Kidney capillary endothelial cell (primary cell): ENCODE results near the gene ERO1A.
A peak's percentile ranks its signal among the peaks of the same experiment; 100 is the strongest.
"Not testable (repeated sequence)": the region's sequence is repeated elsewhere in the genome, so short reads cannot be mapped to it uniquely, and the experiment has no call there.

ENCODE experiments used
- DNase-seq: peaks from one replicate; pipeline ENCODE4 v3.0.0-alpha.2; 2018; ENCODE audit warnings: low spot score

Gene ERO1A, protein sequence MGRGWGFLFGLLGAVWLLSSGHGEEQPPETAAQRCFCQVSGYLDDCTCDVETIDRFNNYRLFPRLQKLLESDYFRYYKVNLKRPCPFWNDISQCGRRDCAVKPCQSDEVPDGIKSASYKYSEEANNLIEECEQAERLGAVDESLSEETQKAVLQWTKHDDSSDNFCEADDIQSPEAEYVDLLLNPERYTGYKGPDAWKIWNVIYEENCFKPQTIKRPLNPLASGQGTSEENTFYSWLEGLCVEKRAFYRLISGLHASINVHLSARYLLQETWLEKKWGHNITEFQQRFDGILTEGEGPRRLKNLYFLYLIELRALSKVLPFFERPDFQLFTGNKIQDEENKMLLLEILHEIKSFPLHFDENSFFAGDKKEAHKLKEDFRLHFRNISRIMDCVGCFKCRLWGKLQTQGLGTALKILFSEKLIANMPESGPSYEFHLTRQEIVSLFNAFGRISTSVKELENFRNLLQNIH

GRCh38 chr14:52695481-52696091 lies at the start of gene ERO1A:
Gene ERO1A (minus strand): TSS chr14:52695558. CDS start chr14:52695481, 77 bp downstream.
- peak; percentile 70 for DNase-seq

- peak; percentile 32 for DNase-seq
These were observed 46.5 kb upstream of the ERO1A start for GRCh38 chr14:52741865-52742264.

- peak; percentile 34 for DNase-seq
These were observed 45.4 kb upstream of the ERO1A start for GRCh38 chr14:52740751-52741150.

DNA sequence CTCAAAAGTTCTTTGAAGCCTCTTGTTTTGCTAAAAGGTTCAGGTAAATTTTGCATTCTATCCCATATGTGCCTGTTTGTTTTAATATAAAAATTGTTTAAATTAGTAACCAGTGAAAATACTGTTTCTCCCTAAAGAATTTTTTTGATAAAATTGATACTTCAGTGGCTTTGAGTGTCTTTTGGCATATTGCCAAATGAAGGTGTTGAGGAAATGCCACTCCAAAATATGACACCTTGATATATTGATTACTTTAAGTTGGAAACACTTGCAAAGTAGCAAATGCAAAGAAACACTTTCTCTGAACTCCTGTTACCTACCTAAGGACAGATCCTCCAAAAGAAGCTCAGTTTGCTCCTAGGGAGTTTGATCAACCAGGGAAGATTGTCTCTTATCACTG lies 43.1 kb upstream of the ERO1A start:
- no peak for DNase-seq

DNA sequence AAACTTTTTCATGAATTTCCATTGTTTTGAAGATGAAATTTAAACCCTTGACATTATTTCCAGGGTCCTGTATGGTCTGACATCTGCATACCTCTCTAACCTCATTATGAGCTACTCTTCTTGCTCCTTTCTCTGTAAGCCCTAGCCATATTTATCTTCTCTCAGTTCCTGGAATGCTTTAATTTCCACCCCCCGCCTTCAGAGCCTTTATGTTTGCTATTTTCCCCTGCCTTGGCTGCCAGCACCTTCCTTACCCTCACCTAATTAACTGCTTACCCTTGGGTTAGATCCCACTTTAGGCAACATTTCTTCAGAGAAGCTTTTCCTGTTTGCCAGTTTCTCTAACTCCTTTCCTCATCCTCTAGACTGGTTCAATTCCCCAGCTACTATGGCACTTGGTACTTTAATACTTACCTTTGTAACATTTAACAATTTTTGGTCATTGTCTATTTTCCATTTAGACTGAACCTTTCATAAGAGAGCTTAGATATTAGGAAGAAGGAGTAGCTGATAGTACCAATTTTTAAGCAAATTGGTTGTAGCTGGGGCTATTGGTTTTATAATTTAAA lies 40.6 kb upstream of the ERO1A start:
- no peak for DNase-seq

- DNase-seq: no peak
These were observed 38.5 kb upstream of the ERO1A start for GRCh38 chr14:52733824-52734223.

DNA sequence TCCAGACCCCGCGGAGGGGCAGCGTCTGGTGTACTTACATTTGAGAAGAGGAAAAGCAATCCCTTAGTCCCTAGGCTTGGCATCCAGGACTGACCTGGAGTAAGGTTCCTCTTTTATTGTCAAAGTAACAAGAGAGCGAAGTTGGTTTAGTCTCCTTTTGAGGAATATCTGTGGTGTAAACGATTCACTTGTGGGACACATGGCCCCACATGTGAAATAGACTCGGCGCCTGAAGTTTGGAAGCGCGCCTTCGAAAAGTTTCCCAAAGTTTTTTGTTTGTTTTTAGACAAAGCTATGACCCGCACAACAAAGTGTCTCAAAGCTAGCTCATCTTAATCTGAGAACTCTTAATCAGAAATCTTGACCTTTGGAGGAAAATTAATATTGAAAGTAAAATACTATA lies 35.4 kb upstream of the ERO1A start:
- DNase-seq: peak; percentile 30

DNA sequence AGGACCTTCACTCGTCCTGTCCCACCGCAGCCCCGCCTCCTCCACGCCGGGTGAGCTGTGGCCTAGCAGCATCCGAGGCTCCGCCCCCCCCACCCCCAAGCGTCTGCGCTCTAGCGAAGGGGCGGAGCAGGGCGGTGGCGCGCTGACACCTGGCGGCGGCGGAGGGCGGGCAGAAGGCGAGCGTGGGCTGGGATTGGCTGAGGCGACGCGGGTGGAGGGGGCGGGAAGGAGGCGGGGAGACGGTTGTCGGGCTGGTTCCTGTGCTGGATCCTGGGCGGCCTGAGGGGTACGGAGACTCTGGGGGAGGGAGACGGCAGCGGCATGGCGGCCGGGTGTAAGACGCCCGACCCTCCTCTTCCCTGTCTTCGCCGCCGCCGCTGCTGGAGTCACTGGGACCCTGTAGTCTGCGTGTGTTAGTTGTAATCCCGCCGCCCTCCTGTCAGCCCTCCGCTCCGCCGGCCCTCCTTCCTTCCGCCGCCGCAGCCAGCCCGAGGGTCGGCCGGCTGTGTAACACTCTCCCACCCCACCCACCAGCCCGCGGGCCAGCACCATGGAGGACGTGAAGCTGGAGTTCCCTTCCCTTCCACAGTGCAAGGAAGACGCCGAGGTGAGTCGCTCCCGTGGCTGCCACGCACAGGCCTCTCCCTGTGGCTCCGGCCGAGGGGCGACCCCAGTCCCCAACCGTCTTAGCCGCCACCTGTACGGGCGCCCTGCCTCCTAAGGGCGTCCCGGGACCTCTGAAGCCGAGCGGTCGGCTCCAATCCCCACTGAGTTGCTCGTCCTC lies 34.8 kb upstream of the ERO1A start, which contains the start of gene STYX:
STYX (plus strand) TSS at position 242 of the 784 bp plus-strand sequence; CDS start at position 551, 309 bp downstream.
- peak; percentile 95 for DNase-seq

DNA sequence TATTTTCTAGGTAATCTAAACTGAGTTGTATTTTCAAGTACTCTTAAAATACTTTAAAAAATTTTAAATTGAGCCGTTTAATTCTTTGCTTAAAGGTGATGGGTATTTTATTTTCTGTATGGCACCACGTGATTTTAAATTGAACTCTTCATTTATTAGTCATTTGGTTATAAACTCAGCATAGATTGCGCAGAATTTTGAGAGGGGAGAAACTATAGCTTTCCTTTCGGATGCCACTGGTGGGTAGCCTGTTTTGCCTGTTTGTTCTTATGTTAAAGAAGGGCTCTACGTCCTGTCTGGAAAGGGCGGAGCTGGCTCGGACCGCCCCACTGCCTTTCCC lies 34.2 kb upstream of the ERO1A start:
- no peak for DNase-seq

GRCh38 chr14:52729035-52729434 lies 33.7 kb upstream of the ERO1A start:
- not testable (repeated sequence) for DNase-seq

DNA sequence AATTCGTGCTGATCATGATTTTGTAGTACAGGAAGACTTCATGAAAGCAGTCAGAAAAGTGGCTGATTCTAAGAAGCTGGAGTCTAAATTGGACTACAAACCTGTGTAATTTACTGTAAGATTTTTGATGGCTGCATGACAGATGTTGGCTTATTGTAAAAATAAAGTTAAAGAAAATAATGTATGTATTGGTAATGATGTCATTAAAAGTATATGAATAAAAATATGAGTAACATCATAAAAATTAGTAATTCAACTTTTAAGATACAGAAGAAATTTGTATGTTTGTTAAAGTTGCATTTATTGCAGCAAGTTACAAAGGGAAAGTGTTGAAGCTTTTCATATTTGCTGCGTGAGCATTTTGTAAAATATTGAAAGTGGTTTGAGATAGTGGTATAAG lies 32.2 kb upstream of the ERO1A start:
- not testable (repeated sequence) for DNase-seq

- DNase-seq: no peak
These were observed 28.9 kb upstream of the ERO1A start for GRCh38 chr14:52724360-52724644.

DNA sequence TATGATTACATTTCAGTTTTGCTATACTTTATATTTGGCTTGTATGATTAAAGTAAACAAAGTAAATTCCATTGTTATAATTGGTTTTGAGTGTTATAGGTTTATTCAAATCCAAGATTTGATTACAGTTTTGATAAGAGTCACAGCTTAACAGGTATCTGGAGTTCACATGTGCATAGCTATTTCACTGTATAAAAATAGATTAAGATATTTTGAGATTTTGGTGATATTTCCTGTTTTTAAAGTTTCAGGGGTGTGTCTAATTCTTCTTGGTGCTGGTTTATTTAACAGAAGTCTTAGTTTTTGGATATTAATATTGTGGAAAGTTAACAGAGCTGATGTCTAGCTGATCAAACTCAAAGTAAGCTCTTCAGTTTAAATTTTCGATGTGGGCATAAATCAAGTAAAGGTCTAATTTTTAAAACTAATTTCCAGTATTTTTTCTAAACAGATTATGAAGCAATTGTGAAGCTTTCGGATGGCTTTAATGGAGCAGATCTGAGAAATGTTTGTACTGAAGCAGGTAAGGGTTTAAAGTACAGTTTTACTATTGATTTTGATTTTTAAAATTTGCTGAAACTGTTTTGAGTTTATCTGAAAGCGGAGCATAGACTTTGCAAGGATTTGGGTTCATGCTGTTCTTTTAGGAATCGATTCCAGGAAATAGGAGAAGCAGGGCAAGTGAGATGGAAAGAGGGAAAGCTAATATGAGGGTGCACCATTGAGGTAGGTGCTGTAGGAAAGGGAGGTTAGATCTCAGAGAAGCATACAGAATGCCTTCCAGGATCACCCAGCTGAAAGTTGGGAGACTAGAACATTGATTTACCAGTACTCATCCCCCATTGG lies 28.4 kb upstream of the ERO1A start:
- DNase-seq: no peak

- no peak for DNase-seq
These were observed 20.8 kb upstream of the ERO1A start for GRCh38 chr14:52716155-52716554.

DNA sequence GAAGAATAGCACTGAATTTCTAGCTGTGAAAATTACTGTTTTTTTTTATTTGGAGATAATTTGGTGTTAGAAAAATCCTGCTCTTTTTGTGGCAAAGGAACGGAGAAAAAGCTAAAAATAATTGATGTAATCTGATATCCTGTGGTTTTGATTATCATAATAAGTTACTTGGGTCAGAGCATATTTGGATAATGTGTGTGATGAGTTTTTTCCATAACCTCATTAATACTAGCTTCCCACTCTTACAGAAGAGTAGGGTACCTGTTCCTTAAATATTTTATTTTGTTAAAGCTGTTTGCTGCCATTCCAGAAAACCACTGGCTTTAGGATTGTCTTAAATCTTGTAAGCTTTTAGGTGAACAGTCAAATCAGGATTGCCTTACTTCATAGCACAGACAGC lies 16.3 kb upstream of the ERO1A start:
- DNase-seq: no peak

DNA sequence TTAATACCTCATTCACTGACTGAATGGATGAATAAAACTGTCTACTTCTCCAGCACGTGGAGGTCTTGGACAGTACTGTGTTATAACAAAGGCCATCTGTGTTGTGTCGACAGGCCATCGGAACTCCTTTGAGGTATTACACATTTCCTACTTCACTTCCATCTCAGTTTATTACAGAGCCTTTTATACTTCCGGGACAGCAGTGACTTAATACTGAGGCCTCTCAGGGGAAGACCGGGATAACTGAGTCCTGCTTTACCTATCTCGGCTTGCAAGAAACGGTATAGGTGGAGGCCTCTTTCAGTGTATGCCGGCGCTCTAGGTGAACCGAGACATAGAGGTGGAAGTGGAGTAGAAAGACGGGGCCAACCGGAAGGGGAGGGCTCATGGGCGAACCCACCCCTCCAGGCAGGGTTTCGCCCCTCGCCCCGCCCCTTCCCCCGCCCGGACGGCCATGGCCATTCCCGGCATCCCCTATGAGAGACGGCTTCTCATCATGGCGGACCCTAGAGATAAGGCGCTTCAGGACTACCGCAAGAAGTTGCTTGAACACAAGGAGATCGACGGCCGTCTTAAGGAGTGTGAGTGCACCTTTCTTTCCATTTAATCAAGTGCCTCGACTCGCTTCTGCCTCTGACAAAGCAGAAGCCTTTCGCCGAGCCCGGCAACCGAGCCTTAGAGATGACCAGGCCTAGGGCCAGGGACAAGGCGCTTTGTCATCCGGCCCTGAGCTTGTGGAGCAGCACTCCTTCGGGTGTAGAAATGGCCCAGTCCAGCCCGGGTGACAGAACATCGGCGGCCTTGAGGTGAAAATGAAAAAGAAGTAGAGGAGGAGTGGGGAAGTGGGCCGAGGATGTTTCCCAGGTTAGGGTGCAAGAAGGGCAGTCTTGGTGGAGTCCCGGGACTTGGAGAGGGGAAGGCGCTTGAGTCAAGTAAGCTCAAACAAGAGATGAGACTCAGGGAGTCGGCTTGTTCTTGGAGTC lies 11.7 kb upstream of the ERO1A start, which contains the start of gene PSMC6:
PSMC6 (plus strand) TSS at position 477 of the 983 bp plus-strand sequence; CDS start at position 497, 20 bp downstream.
- DNase-seq: peak; percentile 88

- no peak for DNase-seq
These were observed 10.9 kb upstream of the ERO1A start for GRCh38 chr14:52706286-52706685.

GRCh38 chr14:52703664-52704063 lies 8.3 kb upstream of the ERO1A start:
- no peak for DNase-seq

DNA sequence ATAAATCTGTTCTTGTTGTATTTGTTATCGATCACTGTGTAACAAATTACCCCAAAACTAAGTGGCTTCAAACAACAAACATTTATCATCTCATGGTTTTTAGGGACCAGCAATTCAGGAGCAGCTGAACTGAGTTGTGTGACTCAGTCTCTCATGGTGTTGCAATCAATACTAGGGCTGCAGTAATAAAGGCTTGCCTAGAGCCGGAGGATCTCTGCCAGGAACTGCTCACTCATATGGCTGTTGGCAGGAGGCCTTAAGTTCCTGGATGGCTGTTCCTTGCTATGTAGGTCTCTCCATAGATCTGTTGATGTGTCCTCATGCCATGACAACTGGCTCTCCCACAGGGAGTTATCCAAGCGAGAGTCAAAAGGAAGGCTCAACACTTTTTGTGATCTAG lies 7.9 kb upstream of the ERO1A start:
- DNase-seq: no peak

GRCh38 chr14:52701223-52701622 lies 5.9 kb upstream of the ERO1A start:
- no peak for DNase-seq
